Karpas-422 (cell line): Measurements from ENCODE around the gene CEP41. TPM values are rescaled to one million over a fixed set of nuclear protein-coding genes. Genes with fewer than 3 reads are reported as not detected.

Source experiments
- DNase-seq: peaks from one replicate; pipeline ENCODE4 v3.0.0-alpha.2; 2015
- H2AFZ ChIP-seq: fragments of 200-600 bp; sonication (generic); 2 replicates; pipeline ENCODE4 v1.6.1; 2014; ENCODE audit warnings: antibody characterized with exemption, low read length, mixed read lengths
- H3K27ac ChIP-seq: fragments of 200-600 bp; sonication (generic); 2 replicates; pipeline ENCODE4 v1.5.1; 2014; ENCODE audit warnings: mild to moderate bottlenecking, low read length, moderate library complexity
- H3K27me3 ChIP-seq: fragments of 200-600 bp; sonication (generic); 2 replicates; pipeline ENCODE4 v1.6.1; 2014; ENCODE audit warnings: low read length, mixed read lengths
- H3K36me3 ChIP-seq: fragments of 200-600 bp; sonication (generic); 2 replicates; pipeline ENCODE4 v1.6.1; 2014; ENCODE audit warnings: low read length, mixed read lengths; ENCODE audit not compliant: insufficient read depth
- H3K4me1 ChIP-seq: fragments of 200-600 bp; sonication (generic); 2 replicates; pipeline ENCODE4 v1.6.1; 2014; ENCODE audit warnings: mild to moderate bottlenecking, low read length, mixed read lengths
- H3K4me2 ChIP-seq: fragments of 200-600 bp; sonication (generic); 2 replicates; pipeline ENCODE4 v1.6.1; 2014; ENCODE audit warnings: low read length, low read depth, mild to moderate bottlenecking; ENCODE audit not compliant: poor library complexity, severe bottlenecking
- H3K4me3 ChIP-seq: fragments of 200-600 bp; sonication (generic); 2 replicates; pipeline ENCODE4 v1.5.1; 2014; ENCODE audit warnings: mild to moderate bottlenecking, antibody characterized with exemption, low read length, mixed read lengths
- H3K79me2 ChIP-seq: fragments of 200-600 bp; sonication (generic); 2 replicates; pipeline ENCODE4 v1.6.1; 2014; ENCODE audit warnings: mild to moderate bottlenecking, low read length, mixed read lengths
- H3K9ac ChIP-seq: fragments of 200-600 bp; sonication (generic); 2 replicates; pipeline ENCODE4 v1.6.0; 2014; ENCODE audit warnings: low read length
- H3K9me2 ChIP-seq: fragments of 200-600 bp; sonication (generic), shearing (Covaris generic); replicated peaks from 2 replicates; pipeline ENCODE4 v1.6.0; 2014; ENCODE audit warnings: mild to moderate bottlenecking, low read length, moderate library complexity; ENCODE audit not compliant: insufficient read depth
- H3K9me3 ChIP-seq: fragments of 300-700, 200-600 bp; sonication (generic); 2 replicates; pipeline ENCODE4 v1.6.1; 2014; ENCODE audit warnings: low read length, mixed read lengths
- H4K20me1 ChIP-seq: fragments of 200-600 bp; sonication (generic); 2 replicates; pipeline ENCODE4 v1.6.1; 2014; ENCODE audit warnings: mild to moderate bottlenecking, antibody characterized with exemption, low read length, low read depth; ENCODE audit not compliant: insufficient read depth
- total RNA-seq: library from RNA; depleted of rRNA; stranded (reverse); fragments of >200 nt; shearing (Covaris generic); gene quantifications from 2 replicates; pipeline ENCODE4 v1.2.3, GENCODE V29; 2014; ENCODE audit warnings: low replicate concordance

CEP41 gene
- total RNA-seq, 1 experiment from 2014 or later, result 7.3 TPM

- DNase-seq, result no peak
- Histone ChIP-seq H3K9me2 (no peaks in the 10 kb centered on the region), H3K4me3 (no peak overlapping the region), H3K79me2 (no peaks in the 10 kb centered on the region), H3K4me1 (no peaks in the 10 kb centered on the region), H3K9ac (no peak overlapping the region), H3K27me3 (no peaks in the 10 kb centered on the region), H2AFZ (no peak overlapping the region), H3K9me3 (no peaks in the 10 kb centered on the region), H4K20me1 (no peaks in the 10 kb centered on the region), H3K4me2 (no peak overlapping the region), H3K27ac (no peak overlapping the region), H3K36me3 (no peaks in the 10 kb centered on the region)
Measured at GRCh38 chr7:130350945-130351790, 89.6 kb downstream of the CEP41 start.

GRCh38 chr7:130349911-130350782 lies 90.7 kb downstream of the CEP41 start:
- Histone ChIP-seq H4K20me1 (no peaks in the 10 kb centered on the region), H3K4me1 (no peaks in the 10 kb centered on the region), H3K36me3 (no peaks in the 10 kb centered on the region), H3K27ac (no peak overlapping the region), H3K27me3 (no peaks in the 10 kb centered on the region), H3K9me3 (no peaks in the 10 kb centered on the region), H3K4me3 (no peak overlapping the region), H3K9me2 (no peaks in the 10 kb centered on the region), H3K9ac (no peak overlapping the region), H3K79me2 (no peaks in the 10 kb centered on the region), H3K4me2 (no peak overlapping the region), H2AFZ (no peak overlapping the region)
- no peak for DNase-seq

- Histone ChIP-seq H4K20me1 (no peaks in the 10 kb centered on the region), H3K79me2 (no peaks in the 10 kb centered on the region), H3K27me3 (no peaks in the 10 kb centered on the region), H3K36me3 (no peaks in the 10 kb centered on the region), H3K4me3 (no peak overlapping the region), H3K27ac (no peak overlapping the region), H3K4me2 (no peak overlapping the region), H2AFZ (no peak overlapping the region), H3K9me2 (no peaks in the 10 kb centered on the region), H3K9ac (no peak overlapping the region), H3K4me1 (no peaks in the 10 kb centered on the region), H3K9me3 (no peaks in the 10 kb centered on the region)
- no peak for DNase-seq
Measured at GRCh38 chr7:130346941-130347340, 93.9 kb downstream of the CEP41 start.

GRCh38 chr7:130346177-130346905 lies 94.5 kb downstream of the CEP41 start:
- Histone ChIP-seq H3K36me3 (no peaks in the 10 kb centered on the region), H3K27me3 (no peaks in the 10 kb centered on the region), H4K20me1 (no peaks in the 10 kb centered on the region), H2AFZ (no peak overlapping the region), H3K27ac (no peak overlapping the region), H3K4me2 (no peak overlapping the region), H3K4me1 (no peaks in the 10 kb centered on the region), H3K4me3 (no peak overlapping the region), H3K9me3 (no peaks in the 10 kb centered on the region), H3K9me2 (no peaks in the 10 kb centered on the region), H3K9ac (no peak overlapping the region), H3K79me2 (no peaks in the 10 kb centered on the region)
- no peak for DNase-seq

GRCh38 chr7:130345725-130346124 lies 95.1 kb downstream of the CEP41 start:
- Histone ChIP-seq H3K27ac (no peak overlapping the region), H3K79me2 (no peaks in the 10 kb centered on the region), H3K4me1 (no peaks in the 10 kb centered on the region), H4K20me1 (no peaks in the 10 kb centered on the region), H3K4me2 (no peak overlapping the region), H3K9me3 (no peaks in the 10 kb centered on the region), H3K9me2 (no peaks in the 10 kb centered on the region), H2AFZ (no peak overlapping the region), H3K27me3 (no peaks in the 10 kb centered on the region), H3K36me3 (no peaks in the 10 kb centered on the region), H3K4me3 (no peak overlapping the region), H3K9ac (no peak overlapping the region)
- DNase-seq, result no peak

- Histone ChIP-seq H2AFZ (no peak overlapping the region), H3K4me2 (no peak overlapping the region), H3K4me3 (no peak overlapping the region), H3K27ac (no peak overlapping the region), H3K27me3 (no peaks in the 10 kb centered on the region), H3K9ac (no peak overlapping the region), H3K9me3 (no peaks in the 10 kb centered on the region), H3K79me2 (no peaks in the 10 kb centered on the region), H3K4me1 (no peaks in the 10 kb centered on the region), H4K20me1 (no peaks in the 10 kb centered on the region), H3K9me2 (no peaks in the 10 kb centered on the region), H3K36me3 (no peaks in the 10 kb centered on the region)
- DNase-seq, result no peak
Measured at GRCh38 chr7:130345136-130345535, 95.7 kb downstream of the CEP41 start.

GRCh38 chr7:130344271-130344866 lies 96.4 kb downstream of the CEP41 start, which contains the start of gene CPA5:
Gene CPA5 (plus strand): TSS chr7:130344816. CDS start chr7:130346486, 1,670 bp downstream.
- no peak within 1 kb of the TSS for H3K27ac ChIP-seq
- no peaks in the 10 kb centered on the region for H3K9me2 ChIP-seq
- H3K79me2 ChIP-seq, result no peaks in the 10 kb centered on the region
- H3K27me3 ChIP-seq, result no peaks in the 10 kb centered on the region
- H3K4me3 ChIP-seq, result no peak within 1 kb of the TSS
- no peaks in the 10 kb centered on the region for H3K4me1 ChIP-seq
- no peaks in the 10 kb centered on the region for H3K36me3 ChIP-seq
- H4K20me1 ChIP-seq, result no peaks in the 10 kb centered on the region
- H3K9me3 ChIP-seq, result no peaks in the 10 kb centered on the region
- no peak within 1 kb of the TSS for H3K9ac ChIP-seq
- DNase-seq, result no peak
- H3K4me2 ChIP-seq, result no peak within 1 kb of the TSS
- no peak within 1 kb of the TSS for H2AFZ ChIP-seq
